GM21786 (cell line): ENCODE data around the gene SHANK1.

Experiments used
- ATAC-seq: cut with Tn5 transposase; IDR thresholded peaks from one replicate; pipeline ENCODE4 v1.9.1; 2021; ENCODE audit not compliant: unreplicated experiment

SHANK1 gene

GRCh38 chr19:50662651-50663481 is 56.7 kb downstream of the SHANK1 start:
- ATAC-seq: no peak

DNA sequence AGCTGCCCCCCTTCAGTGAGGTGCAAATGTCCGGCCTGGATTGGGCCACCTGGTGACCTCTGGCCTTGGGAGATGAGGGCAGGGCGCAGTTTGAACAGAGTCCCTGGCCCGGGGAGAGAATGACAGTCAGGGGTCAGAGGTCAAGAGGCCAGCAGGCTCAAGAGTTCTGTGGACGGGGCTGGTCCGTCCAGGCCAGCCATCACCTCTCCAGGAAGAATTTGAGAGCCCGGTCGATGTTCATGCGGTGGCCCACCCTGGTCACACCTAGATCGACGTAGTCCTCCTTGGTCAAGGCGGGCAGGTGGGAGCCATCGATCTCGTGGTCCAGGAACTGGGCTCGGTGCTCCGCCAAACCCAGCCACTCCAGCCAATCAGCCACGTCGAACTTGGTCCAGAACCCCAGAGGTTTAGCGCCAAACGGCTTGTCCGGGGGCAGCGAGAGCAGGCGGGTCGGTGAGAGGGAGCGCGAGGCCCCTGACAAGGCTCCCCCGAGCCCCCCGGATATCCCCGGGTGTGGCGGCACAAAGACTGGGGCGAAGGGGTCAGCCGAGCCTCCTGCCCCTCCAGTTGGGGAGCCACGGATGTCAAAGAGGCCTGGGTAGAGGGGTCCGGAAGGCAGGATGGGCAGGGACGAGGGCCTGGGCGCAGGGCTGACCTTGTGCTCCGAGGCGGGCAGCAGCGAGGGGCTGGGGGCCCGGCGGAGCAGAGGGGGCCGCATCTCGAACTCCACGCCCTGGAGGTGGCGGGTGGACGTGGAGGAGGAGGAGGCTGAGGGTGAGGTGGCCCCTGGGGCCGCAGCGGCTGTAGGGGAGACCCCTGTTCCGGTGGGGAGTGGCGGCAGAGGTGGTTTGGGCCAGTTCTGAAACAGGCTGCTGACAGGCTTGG is 57.6 kb downstream of the SHANK1 start:
- no peak for ATAC-seq

GRCh38 chr19:50661023-50661422 is 58.6 kb downstream of the SHANK1 start:
- ATAC-seq: no peak

DNA sequence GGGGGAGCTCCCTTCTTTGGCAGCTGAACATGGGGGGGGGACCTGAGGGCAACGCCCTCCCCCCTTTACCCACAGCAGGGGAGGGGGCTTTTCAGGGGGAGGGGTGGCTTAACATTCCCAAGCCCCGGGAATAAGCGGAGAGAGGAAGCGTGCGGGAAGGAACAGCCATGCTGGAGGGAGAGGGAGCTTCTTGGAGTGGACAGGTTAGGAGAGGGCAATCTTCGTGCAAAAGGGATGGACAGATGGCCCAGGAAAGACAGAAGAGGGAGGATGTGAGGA is 59.6 kb downstream of the SHANK1 start:
- ATAC-seq: no peak

DNA sequence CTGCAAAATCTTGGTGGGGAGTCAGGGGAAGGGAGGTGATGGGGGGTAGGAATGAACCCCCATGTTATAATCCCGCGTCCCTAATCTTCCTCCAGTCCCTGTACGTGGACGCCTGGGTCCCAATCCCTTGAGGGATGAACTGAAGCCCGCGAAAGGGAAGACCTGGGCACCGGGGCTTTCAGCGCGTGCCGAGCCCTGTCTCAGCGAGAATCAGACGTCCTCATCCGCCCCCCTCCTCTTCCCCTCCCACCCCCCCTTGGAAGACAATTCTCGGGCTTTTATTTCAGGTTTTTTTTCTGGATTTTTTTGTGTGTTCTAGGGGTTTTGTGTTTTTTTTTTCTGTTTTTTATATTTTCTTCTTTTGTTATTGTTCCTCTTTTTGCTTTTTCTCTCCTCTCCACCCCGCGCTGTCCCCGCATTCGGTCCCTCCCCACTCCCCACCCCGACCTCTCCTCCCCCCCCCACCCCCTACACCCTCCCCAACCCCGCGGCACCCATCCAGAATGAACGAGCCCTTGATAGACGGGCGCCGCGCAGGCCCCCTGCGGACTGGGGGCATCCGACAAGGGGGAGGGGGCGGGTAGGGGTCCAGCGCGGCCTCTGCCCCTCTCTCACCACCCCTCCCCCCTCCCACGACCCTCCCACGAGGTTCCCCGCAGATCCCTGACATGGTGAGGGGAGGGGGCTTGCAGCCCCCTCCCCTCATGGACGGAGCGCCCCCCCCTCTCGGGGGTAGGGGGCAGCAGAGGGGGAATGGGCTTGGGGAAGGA is 60.1 kb downstream of the SHANK1 start:
- no peak for ATAC-seq

- no peak for ATAC-seq
Measured at GRCh38 chr19:50658441-50659317, 60.9 kb downstream of the SHANK1 start.

GRCh38 chr19:50657712-50658440 is 61.7 kb downstream of the SHANK1 start:
- no peak for ATAC-seq

DNA sequence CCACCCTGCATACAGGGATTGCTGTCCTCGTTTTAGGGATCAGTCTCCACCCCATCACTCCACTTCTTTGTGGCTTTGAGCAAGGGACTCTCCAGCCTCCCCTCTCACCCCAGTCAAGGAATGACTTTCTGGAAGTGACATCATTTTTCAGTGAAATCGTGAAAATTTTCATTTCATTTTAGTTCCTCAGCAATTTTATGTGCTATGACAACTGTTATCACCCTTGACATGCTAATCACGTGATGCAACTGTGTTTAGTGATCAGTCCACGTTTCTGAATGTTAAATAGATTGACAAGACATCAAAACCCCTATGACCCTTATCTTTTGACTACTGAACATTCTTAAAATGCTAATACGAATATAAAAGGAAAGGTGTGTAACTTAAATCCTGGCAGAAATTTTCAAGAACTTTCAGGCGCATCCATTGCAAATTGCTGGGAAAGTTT is 62.4 kb downstream of the SHANK1 start:
- no peak for ATAC-seq

DNA sequence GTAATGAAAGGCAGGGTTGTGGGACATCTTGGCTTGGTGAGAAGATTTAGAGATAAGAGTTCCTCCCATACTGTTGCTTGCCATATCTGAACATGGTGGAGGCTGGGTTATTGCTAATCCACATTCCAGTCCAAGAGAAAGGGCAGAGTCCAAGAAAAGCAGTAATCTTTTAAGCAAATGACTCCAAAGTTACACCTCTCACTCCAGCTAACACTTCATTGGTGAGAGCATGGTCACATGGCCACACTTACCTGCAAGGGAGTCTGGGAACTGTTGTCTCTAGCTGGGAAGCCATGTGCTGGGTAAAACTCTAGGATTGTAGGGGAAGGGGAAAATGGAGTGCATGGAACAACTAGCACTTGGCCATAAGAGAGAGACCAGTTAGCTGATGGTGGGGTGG is 64.7 kb downstream of the SHANK1 start:
- no peak for ATAC-seq

DNA sequence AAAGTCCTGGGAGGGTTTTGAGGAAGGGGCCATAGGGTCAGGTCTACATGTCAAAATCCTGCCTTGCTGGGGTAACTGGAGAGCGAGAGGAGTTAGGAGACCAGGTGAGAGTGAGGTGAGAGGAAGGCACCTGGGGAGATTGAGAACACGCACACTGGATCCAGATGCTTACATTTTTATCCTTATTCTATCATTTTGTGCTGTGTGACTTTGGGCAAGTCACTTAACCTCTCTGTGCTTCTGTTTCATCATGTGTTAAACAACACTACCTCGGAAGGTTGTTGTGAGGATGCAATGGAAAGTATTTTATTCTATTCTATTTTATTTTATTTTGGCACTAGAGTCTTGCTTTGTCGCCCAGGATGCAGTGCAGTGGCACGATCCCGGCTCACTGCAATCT is 66.9 kb downstream of the SHANK1 start:
- no peak for ATAC-seq

GRCh38 chr19:50651174-50651573 is 68.4 kb downstream of the SHANK1 start:
- no peak for ATAC-seq

GRCh38 chr19:50649433-50650391 is 69.9 kb downstream of the SHANK1 start, which contains the start of gene C19orf81:
TSS of gene C19orf81 (plus strand) at chr19:50649445. CDS start at chr19:50649445, 0 bp downstream.
- ATAC-seq: no peak

GRCh38 chr19:50648659-50649058 is 70.9 kb downstream of the SHANK1 start:
- ATAC-seq: no peak

GRCh38 chr19:50647879-50648615 is 71.6 kb downstream of the SHANK1 start:
- ATAC-seq: no peak

DNA sequence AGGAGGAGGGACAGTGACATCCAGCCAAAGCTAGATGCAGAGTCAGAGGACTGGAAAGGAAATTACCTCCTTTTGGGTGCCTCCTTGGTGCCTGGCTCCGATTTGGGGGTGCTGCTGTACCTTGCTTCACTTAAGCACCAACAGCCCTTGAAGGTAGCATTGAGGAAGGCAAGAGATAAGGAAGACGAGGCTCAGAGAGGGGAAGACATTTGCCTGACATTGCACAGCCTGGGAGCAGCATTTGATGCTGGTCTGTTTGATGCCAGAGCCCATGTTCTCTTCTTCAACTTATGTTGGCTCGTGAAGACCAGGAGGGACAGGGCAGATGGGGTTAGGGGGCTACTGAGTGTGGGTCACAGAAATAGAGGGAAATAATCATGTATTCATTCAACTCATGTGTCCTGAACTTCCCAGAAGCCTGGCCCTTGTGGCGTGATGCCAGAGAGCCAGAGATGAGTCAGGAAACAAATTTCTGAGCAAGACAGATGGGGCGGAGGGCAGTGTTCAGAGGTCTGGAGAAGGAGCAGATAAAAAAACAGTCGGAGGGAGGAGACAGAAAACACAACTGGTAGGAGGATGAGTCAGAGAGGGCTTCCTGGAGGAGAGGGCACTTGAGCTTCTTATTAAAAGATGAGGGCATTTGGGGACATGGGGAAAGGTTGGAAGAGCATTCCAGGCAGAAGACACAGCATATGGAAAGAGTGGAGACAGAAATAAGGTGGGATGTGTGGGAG is 73.4 kb downstream of the SHANK1 start:
- no peak for ATAC-seq

GRCh38 chr19:50645107-50645506 is 74.5 kb downstream of the SHANK1 start:
- no peak for ATAC-seq

GRCh38 chr19:50644315-50644915 is 75.2 kb downstream of the SHANK1 start:
- ATAC-seq: no peak
